Smooth muscle cell (in vitro differentiated cells): Measurements from ENCODE around the gene KRT14. TPM values are rescaled to one million over a fixed set of nuclear protein-coding genes. Genes with fewer than 3 reads are reported as not detected.
A peak's percentile ranks its signal among the peaks of the same experiment; 100 is the strongest.
"Not testable (repeated sequence)": the region's sequence is repeated elsewhere in the genome, so short reads cannot be mapped to it uniquely, and the experiment has no call there.

Experiments used
- DNase-seq: peaks from one replicate; lab custom pipeline; 2025; ENCODE audit not compliant: unreplicated experiment; lab: John Stamatoyannopoulos, UW
- H2AFZ ChIP-seq: fragments of 200-600 bp; sonication (generic); 2 replicates; pipeline ENCODE4 v1.6.0; 2016; ENCODE audit warnings: antibody characterized with exemption, low read depth, mild to moderate bottlenecking
- H3F3A ChIP-seq: fragments of 200-600 bp; sonication (generic); 2 replicates; pipeline ENCODE4 v1.6.0; 2017; ENCODE audit warnings: antibody characterized with exemption, low read depth
- H3K27ac ChIP-seq: fragments of 200-600 bp; sonication (generic); 2 replicates; pipeline ENCODE4 v1.5.1; 2016; ENCODE audit warnings: low read depth, mild to moderate bottlenecking
- H3K27me3 ChIP-seq: fragments of 200-600 bp; sonication (generic); 2 replicates; pipeline ENCODE4 v1.6.1; 2016; ENCODE audit warnings: low read depth, mild to moderate bottlenecking
- H3K36me3 ChIP-seq: fragments of 200-600 bp; sonication (generic); 2 replicates; pipeline ENCODE4 v1.5.1; 2016; ENCODE audit warnings: low read depth
- H3K4me1 ChIP-seq: fragments of 200-600 bp; sonication (generic); 2 replicates; pipeline ENCODE4 v1.5.1; 2016; ENCODE audit warnings: low read depth
- H3K4me2 ChIP-seq: fragments of 200-600 bp; sonication (generic); 2 replicates; pipeline ENCODE4 v1.6.0; 2016; ENCODE audit warnings: mild to moderate bottlenecking
- H3K4me3 ChIP-seq: fragments of 200-600 bp; sonication (generic); 2 replicates; pipeline ENCODE4 v1.5.1; 2016; ENCODE audit warnings: mild to moderate bottlenecking
- H3K79me2 ChIP-seq: fragments of 200-600 bp; sonication (generic); 2 replicates; pipeline ENCODE4 v1.6.0; 2016; ENCODE audit warnings: low read depth, mild to moderate bottlenecking
- H3K9ac ChIP-seq: fragments of 200-600 bp; sonication (generic); 2 replicates; pipeline ENCODE4 v1.6.0; 2016; ENCODE audit warnings: low read depth
- H3K9me3 ChIP-seq: fragments of 200-600 bp; sonication (generic); replicated peaks from 2 replicates; pipeline ENCODE4 v1.5.1; 2016; ENCODE audit warnings: low read depth
- H4K20me1 ChIP-seq: fragments of 200-600 bp; sonication (generic); 2 replicates; pipeline ENCODE4 v1.6.0; 2016; ENCODE audit warnings: low read depth
- CTCF ChIP-seq: fragments of 200-600 bp; sonication (generic); IDR thresholded peaks from 2 replicates; pipeline ENCODE4 v1.5.1; 2017; ENCODE audit warnings: borderline replicate concordance, mild to moderate bottlenecking, antibody characterized with exemption; ENCODE audit not compliant: insufficient read depth, poor library complexity, severe bottlenecking
- WGBS: methylation state at CpG from one replicate; pipeline ENCODE4 v1.1.7; 2016; ENCODE audit warnings: low lambda C conversion rate; 5-methylcytosine and 5-hydroxymethylcytosine counted together
- polyA plus RNA-seq: library from polyadenylated mRNA; unstranded; fragments of >200 nt; fragmentation: Nextera tagmentation; extraction: Ambion mirVana; gene quantifications from 2 replicates; pipeline ENCODE4 v1.2.1, GENCODE V29; 2016
- total RNA-seq: library from RNA; depleted of rRNA; stranded (reverse); fragments of >200 nt; gene quantifications from 2 replicates; pipeline ENCODE4 v1.2.3, GENCODE V29; 2014

KRT14 gene
- total and polyA plus RNA-seq, 2 experiments from 2014 or later = 193 to 348 TPM

- H2AFZ ChIP-seq = no peak overlapping the region
- H3K36me3 ChIP-seq = no peaks in the 10 kb centered on the region
- H3K4me3 ChIP-seq = no peak overlapping the region
- H3K27me3 ChIP-seq = no peaks in the 10 kb centered on the region
- no peaks in the 10 kb centered on the region for H3K79me2 ChIP-seq
- H3K27ac ChIP-seq = no peak overlapping the region
- no peaks in the 10 kb centered on the region for H4K20me1 ChIP-seq
- no peak overlapping the region for H3K4me2 ChIP-seq
- no peaks in the 10 kb centered on the region for H3K9me3 ChIP-seq
- TF ChIP-seq CTCF = no peak
- no peak overlapping the region for H3K9ac ChIP-seq
- H3F3A ChIP-seq = no peaks in the 10 kb centered on the region
- 83% methylated on average over 4 of the region's 8 CpGs for WGBS
- H3K4me1 ChIP-seq = no peaks in the 10 kb centered on the region
- DNase-seq = no peak
Observed at GRCh38 chr17:41588126-41588810, 1.6 kb upstream of the KRT14 start.

- H3K27ac ChIP-seq = no peak overlapping the region
- H3K9me3 ChIP-seq = no peaks in the 10 kb centered on the region
- H3F3A ChIP-seq = no peaks in the 10 kb centered on the region
- no peak overlapping the region for H3K4me3 ChIP-seq
- no peaks in the 10 kb centered on the region for H3K36me3 ChIP-seq
- no peak overlapping the region for H3K9ac ChIP-seq
- DNase-seq = no peak
- H2AFZ ChIP-seq = no peak overlapping the region
- peak overlapping the region; percentile 39 for H3K4me2 ChIP-seq
- H3K79me2 ChIP-seq = no peaks in the 10 kb centered on the region
- no peak for TF ChIP-seq CTCF
- no peaks in the 10 kb centered on the region for H3K4me1 ChIP-seq
- no peaks in the 10 kb centered on the region for H4K20me1 ChIP-seq
- H3K27me3 ChIP-seq = no peaks in the 10 kb centered on the region
- WGBS = 68% methylated on average over 5 of the region's 5 CpGs
Observed at GRCh38 chr17:41585301-41586056, 1.2 kb downstream of the KRT14 start.

GRCh38 chr17:41584331-41584927 lies 2.3 kb downstream of the KRT14 start:
- not testable (repeated sequence) for H3K27me3 ChIP-seq, H3F3A ChIP-seq, H3K9ac ChIP-seq, H3K79me2 ChIP-seq, H3K4me1 ChIP-seq, H2AFZ ChIP-seq, H3K27ac ChIP-seq, H3K36me3 ChIP-seq, H3K4me3 ChIP-seq, H3K4me2 ChIP-seq, H4K20me1 ChIP-seq, H3K9me3 ChIP-seq, DNase-seq
- 92% methylated on average over 8 of the region's 8 CpGs for WGBS
